IMR-90 (cell line): ENCODE measurements around the gene DPY19L1. TPM values are rescaled to one million over a fixed set of nuclear protein-coding genes. Genes with fewer than 3 reads are reported as not detected.

Experiments used
- ATAC-seq: fragments of 200-7000 bp; cut with Tn5 transposase; 2 replicates; pipeline ENCODE4 v1.9.1; 2020; ENCODE audit warnings: low read depth, mild to moderate bottlenecking, moderate library complexity
- BruUV-seq: library from RNA; stranded (reverse); fragments of 400-500 nt; replicated peaks from 2 replicates; lab custom pipeline; 2021; lab: Mats Ljungman, UMichigan
- CTCF ChIA-PET: fragments of 300-600 bp; formaldehyde crosslinking; extraction: SDS; loops from one replicate; lab custom pipeline; 2021; ENCODE audit warnings: antibody characterized with exemption; lab: Yijun Ruan, JAX
- POLR2A ChIA-PET: fragments of 300-600 bp; sonication (Branson Sonifier 250); formaldehyde crosslinking; loops from one replicate; lab custom pipeline; 2022; ENCODE audit warnings: antibody characterized with exemption; ENCODE audit not compliant: unreplicated experiment; lab: Charles Lee
- DNase-seq: peaks from one replicate; pipeline ENCODE4 v3.0.0; 2013
- H2AFZ ChIP-seq: replicated peaks from 2 replicates; pipeline ENCODE3; 2013; ENCODE audit warnings: low read length, mild to moderate bottlenecking; ENCODE audit not compliant: poor library complexity
- H2AK5ac ChIP-seq: 2 replicates; pipeline ENCODE4 v1.6.1; 2013; ENCODE audit warnings: low read depth, low read length, inconsistent platforms
- H2AK9ac ChIP-seq: replicated peaks from 2 replicates; pipeline ENCODE3; 2013; ENCODE audit warnings: mild to moderate bottlenecking, low read depth, low read length, moderate library complexity; ENCODE audit not compliant: poor library complexity
- H2BK120ac ChIP-seq: 2 replicates; pipeline ENCODE4 v1.6.1; 2013; ENCODE audit warnings: low read depth, low read length, inconsistent platforms
- H2BK15ac ChIP-seq: 3 replicates; pipeline ENCODE4 v1.6.1; 2013; ENCODE audit warnings: low read depth, low read length, inconsistent platforms
- H2BK20ac ChIP-seq: 2 replicates; pipeline ENCODE4 v1.6.1; 2013; ENCODE audit warnings: low read depth, mild to moderate bottlenecking, inconsistent platforms, low read length, moderate library complexity
- H2BK5ac ChIP-seq: 2 replicates; pipeline ENCODE4 v1.6.1; 2013; ENCODE audit warnings: mild to moderate bottlenecking, low read depth, low read length, inconsistent platforms; ENCODE audit not compliant: poor library complexity, severe bottlenecking
- H3K14ac ChIP-seq: replicated peaks from 2 replicates; pipeline ENCODE4 v1.6.1; 2013; ENCODE audit warnings: low read depth, low read length, inconsistent platforms
- H3K18ac ChIP-seq: 2 replicates; pipeline ENCODE4 v1.6.1; 2013; ENCODE audit warnings: low read depth, low read length, control low read depth
- H3K23ac ChIP-seq: 2 replicates; pipeline ENCODE4 v1.6.1; 2013; ENCODE audit warnings: low read depth, low read length, inconsistent platforms
- H3K27ac ChIP-seq: 2 replicates; pipeline ENCODE4 v1.5.1; 2013; ENCODE audit warnings: mild to moderate bottlenecking, control low read depth, low read length; ENCODE audit not compliant: insufficient read depth
- H3K27me3 ChIP-seq: 2 replicates; pipeline ENCODE4 v1.6.1; 2013; ENCODE audit warnings: low read length; ENCODE audit not compliant: control insufficient read depth, insufficient read depth
- H3K36me3 ChIP-seq: 2 replicates; pipeline ENCODE4 v1.6.1; 2013; ENCODE audit warnings: low read length, mixed read lengths; ENCODE audit not compliant: control insufficient read depth, insufficient read depth
- H3K4ac ChIP-seq: 2 replicates; pipeline ENCODE4 v1.6.1; 2013; ENCODE audit warnings: low read depth, low read length, inconsistent platforms
- H3K4me1 ChIP-seq: 2 replicates; pipeline ENCODE4 v1.6.1; 2013; ENCODE audit warnings: low read length, mixed read lengths; ENCODE audit not compliant: control insufficient read depth, insufficient read depth
- H3K4me2 ChIP-seq: 2 replicates; pipeline ENCODE4 v1.6.1; 2013; ENCODE audit warnings: low read depth, mild to moderate bottlenecking, control low read depth, low read length, moderate library complexity
- H3K4me3 ChIP-seq: 2 replicates; pipeline ENCODE4 v1.5.1; 2013; ENCODE audit warnings: low read depth, mild to moderate bottlenecking, control low read depth, low read length, moderate library complexity; ENCODE audit not compliant: insufficient read depth
- H3K56ac ChIP-seq: 2 replicates; pipeline ENCODE4 v1.6.1; 2013; ENCODE audit warnings: low read length, inconsistent platforms; ENCODE audit not compliant: insufficient read depth; ENCODE audit errors: extremely low read depth
- H3K79me1 ChIP-seq, 2 experiments: 2 replicates each; pipeline ENCODE4 v1.6.1; 2013; ENCODE audit warnings: low read length in 2 of 2, inconsistent platforms in 1 of 2, low read depth in 1 of 2
- H3K9ac ChIP-seq: 2 replicates; pipeline ENCODE4 v1.6.1; 2013; ENCODE audit warnings: low read depth, low read length, control low read depth
- H3K9me1 ChIP-seq: 2 replicates; pipeline ENCODE4 v1.6.1; 2013; ENCODE audit warnings: low read length, inconsistent platforms; ENCODE audit not compliant: insufficient read depth
- H3K9me3 ChIP-seq: 2 replicates; pipeline ENCODE4 v1.6.1; 2013; ENCODE audit warnings: low read length; ENCODE audit not compliant: control insufficient read depth, insufficient read depth
- H4K20me1 ChIP-seq: 2 replicates; pipeline ENCODE4 v1.6.1; 2013; ENCODE audit warnings: low read length, inconsistent platforms; ENCODE audit not compliant: insufficient read depth
- H4K5ac ChIP-seq: 2 replicates; pipeline ENCODE4 v1.6.1; 2013; ENCODE audit warnings: mild to moderate bottlenecking, low read depth, low read length, control low read depth
- H4K8ac ChIP-seq, 2 experiments: 2 replicates each; pipeline ENCODE4 v1.6.1; 2013; ENCODE audit warnings: low read depth in 2 of 2, low read length in 2 of 2, control low read depth in 1 of 2, inconsistent platforms in 1 of 2
- H4K91ac ChIP-seq: 2 replicates; pipeline ENCODE4 v1.6.1; 2013; ENCODE audit warnings: low read depth, low read length, inconsistent platforms; ENCODE audit not compliant: insufficient read depth
- BHLHE40 ChIP-seq: fragments of 150-350 bp; IDR thresholded peaks from 2 replicates; pipeline ENCODE4 v1.6.1; 2016; ENCODE audit warnings: mild to moderate bottlenecking, low read depth, low read length
- CEBPB ChIP-seq: IDR thresholded peaks from 2 replicates; pipeline ENCODE4 v1.6.1; 2012; ENCODE audit warnings: low read depth, low read length, improper control_type of control experiment
- CHD1 ChIP-seq: IDR thresholded peaks from 2 replicates; pipeline ENCODE4 v1.6.1; 2012; ENCODE audit warnings: low read depth, low read length, improper control_type of control experiment
- FOS ChIP-seq: fragments of 150-350 bp; IDR thresholded peaks from 2 replicates; pipeline ENCODE4 v1.6.1; 2016; ENCODE audit warnings: low read depth, low read length
- MAZ ChIP-seq: IDR thresholded peaks from 2 replicates; pipeline ENCODE4 v1.6.1; 2012; ENCODE audit warnings: low read depth, mild to moderate bottlenecking, low read length, improper control_type of control experiment, moderate library complexity, borderline replicate concordance
- MXI1 ChIP-seq: IDR thresholded peaks from 2 replicates; pipeline ENCODE4 v1.6.1; 2012; ENCODE audit warnings: low read depth, mild to moderate bottlenecking, low read length, moderate library complexity, borderline replicate concordance
- NFE2L2 ChIP-seq: fragments of 150-350 bp; IDR thresholded peaks from 2 replicates; pipeline ENCODE4 v1.6.1; 2016; ENCODE audit warnings: low read depth, mild to moderate bottlenecking, low read length
- POLR2A ChIP-seq: IDR thresholded peaks from 2 replicates; pipeline ENCODE4 v1.6.1; 2012; ENCODE audit warnings: mild to moderate bottlenecking, low read depth, low read length
- WGBS, 2 experiments: methylation state at CpG; one replicate each; pipeline versions ENCODE4 v1.1.5 to v1.1.7; 2013; ENCODE audit warnings: missing lambda C conversion rate in 2 of 2; ENCODE audit not compliant: insufficient read length in 1 of 2; ENCODE audit errors: extremely low coverage in 2 of 2; 5-methylcytosine and 5-hydroxymethylcytosine counted together
- dilution Hi-C: fragments of 300-500 bp; cut with HindIII; formaldehyde crosslinking; loops from one replicate; pipeline ENCODE4 v1.14.3; 2018; ENCODE audit warnings: low sequenced_read_pairs; ENCODE audit not compliant: unreplicated experiment
- in situ Hi-C: fragments of 300-500 bp; cut with MboI; formaldehyde crosslinking; loops from 3 replicates; pipeline ENCODE4 v1.14.3; 2019; ENCODE audit warnings: low sequenced_read_pairs, inconsistent platforms, mixed read lengths
- intact Hi-C: fragments of 100-400 bp; cut with micrococcal nuclease; formaldehyde crosslinking; loops from 2 replicates; pipeline ENCODE4 v1.10.0; 2022
- polyA plus RNA-seq, 3 experiments: library from polyadenylated mRNA; depleted of rRNA; stranded (reverse); fragments of >200 nt; gene quantifications; 2 replicates each; pipeline ENCODE4 v1.2.3, GENCODE V29; 2012; ENCODE audit warnings: low replicate concordance in 1 of 3
- total RNA-seq: library from RNA; depleted of rRNA; stranded (reverse); fragments of >200 nt; gene quantifications from 2 replicates; pipeline ENCODE4 v1.2.3, GENCODE V29; 2012
- TF ChIP-seq, protein P1 (sequence below): fragments of 150-350 bp; IDR thresholded peaks from 2 replicates; pipeline ENCODE4 v1.6.1; 2017; ENCODE audit warnings: mild to moderate bottlenecking, antibody characterized with exemption, low read length, low read depth

Gene DPY19L1
- total and polyA plus RNA-seq, 2 of the 4 experiments (the other 2 are of a cell fraction), result 12.1 to 12.2 TPM

DNA sequence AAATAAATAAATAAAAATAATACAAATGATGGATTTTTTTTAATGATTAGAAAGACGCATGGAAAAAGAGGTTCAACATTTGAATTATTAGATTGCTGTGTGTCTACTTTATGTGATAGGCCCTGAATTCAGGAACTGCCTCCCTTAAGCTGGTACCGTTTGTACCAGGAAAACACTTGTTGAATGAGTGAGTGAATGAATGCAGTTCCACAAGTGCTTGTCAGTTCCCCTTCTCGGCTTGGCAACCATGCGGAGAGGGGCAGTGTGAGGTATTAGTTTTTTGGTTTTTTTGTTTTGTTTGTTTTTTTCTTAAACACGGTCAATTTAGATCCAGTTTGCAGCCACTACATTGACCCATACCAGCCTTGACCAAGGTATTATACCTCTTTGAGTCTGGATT is 2.1 kb upstream of the DPY19L1 start:
- H3K14ac ChIP-seq, result no peak overlapping the region

More for the DNA sequence above, 2.1 kb upstream of the DPY19L1 start:
- ATAC-seq (no peak), DNase-seq (no peak)
- Histone ChIP-seq H3K9ac (no peak overlapping the region), H4K20me1 (peaks cover 8% of the 10 kb centered on the region; the same call in 1 of the 2 replicates), H3K18ac (no peak overlapping the region), H3K23ac (no peak overlapping the region), H2AFZ (no peak overlapping the region), H2BK15ac (no peak overlapping the region), H2BK5ac (no peak overlapping the region), H3K4ac (no peak overlapping the region), H3K27ac (no peak overlapping the region), H3K27me3 (peaks cover 4% of the 10 kb centered on the region; the same call in 1 of the 2 replicates), H3K4me2 (no peak overlapping the region), H4K8ac (no peak overlapping the region), H3K56ac (no peak overlapping the region), H4K91ac (no peak overlapping the region), H3K9me3 (no peaks in the 10 kb centered on the region), H3K4me1 (peaks cover 2% of the 10 kb centered on the region; the same call in 1 of the 2 replicates), H3K4me3 (no peak overlapping the region), H3K9me1 (peaks cover 4% of the 10 kb centered on the region; the same call in 1 of the 2 replicates), H2BK20ac (no peak overlapping the region), H2BK120ac (no peak overlapping the region), H4K5ac (no peak overlapping the region), H2AK5ac (no peak overlapping the region), H3K79me1 (peaks cover 4 to 21% of the 10 kb centered on the region in 2 experiments), H3K36me3 (no peaks in the 10 kb centered on the region), H2AK9ac (no peak overlapping the region)
- in situ Hi-C loops (no loop called here), dilution Hi-C loops (no loop called here), intact Hi-C loops (loop anchor here (5.0 to 10.0 kb wide), 4 partner anchors 102 to 945 kb away; no protein-coding TSS in a partner anchor)
- no peak for TF ChIP-seq NFE2L2
- no peak for TF ChIP-seq FOS
- TF ChIP-seq POLR2A, result no peak
- TF ChIP-seq MXI1, result no peak
- TF ChIP-seq MAZ, result no peak
- TF ChIP-seq BHLHE40, result no peak
- no peak for TF ChIP-seq CHD1
- TF ChIP-seq, protein P1, sequence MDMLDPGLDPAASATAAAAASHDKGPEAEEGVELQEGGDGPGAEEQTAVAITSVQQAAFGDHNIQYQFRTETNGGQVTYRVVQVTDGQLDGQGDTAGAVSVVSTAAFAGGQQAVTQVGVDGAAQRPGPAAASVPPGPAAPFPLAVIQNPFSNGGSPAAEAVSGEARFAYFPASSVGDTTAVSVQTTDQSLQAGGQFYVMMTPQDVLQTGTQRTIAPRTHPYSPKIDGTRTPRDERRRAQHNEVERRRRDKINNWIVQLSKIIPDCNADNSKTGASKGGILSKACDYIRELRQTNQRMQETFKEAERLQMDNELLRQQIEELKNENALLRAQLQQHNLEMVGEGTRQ, result no peak
- no peak for TF ChIP-seq CEBPB
- ChIA-PET POLR2A (no interaction called here), CTCF (no interaction called here)
- no CpG with 5 or more reads among the region's 5 CpGs for WGBS, 2 experiments
- BruUV-seq, result no TSS peak
